ENCODE results near the gene RABEP1. TPM values are rescaled to one million over a fixed set of nuclear protein-coding genes. Genes with fewer than 3 reads are reported as not detected.
A peak's percentile ranks its signal among the peaks of the same experiment; 100 is the strongest.

Gene RABEP1
- total RNA-seq, 1 experiment from 2014 or later = 23.8 TPM

- H3K4me3 ChIP-seq (ENCODE audit: insufficient read depth, low read depth, low read length) = no peak overlapping the region
- no peaks in the 10 kb centered on the region for H3K27me3 ChIP-seq (ENCODE audit: control insufficient read depth, insufficient read depth, low read length)
- DNase-seq = no peak
- no peaks in the 10 kb centered on the region for H3K36me3 ChIP-seq (replicated peaks; ENCODE audit: control insufficient read depth, insufficient read depth, low read length)
Measured at GRCh38 chr17:5299383-5299782, 17.3 kb downstream of the RABEP1 start.

DNA sequence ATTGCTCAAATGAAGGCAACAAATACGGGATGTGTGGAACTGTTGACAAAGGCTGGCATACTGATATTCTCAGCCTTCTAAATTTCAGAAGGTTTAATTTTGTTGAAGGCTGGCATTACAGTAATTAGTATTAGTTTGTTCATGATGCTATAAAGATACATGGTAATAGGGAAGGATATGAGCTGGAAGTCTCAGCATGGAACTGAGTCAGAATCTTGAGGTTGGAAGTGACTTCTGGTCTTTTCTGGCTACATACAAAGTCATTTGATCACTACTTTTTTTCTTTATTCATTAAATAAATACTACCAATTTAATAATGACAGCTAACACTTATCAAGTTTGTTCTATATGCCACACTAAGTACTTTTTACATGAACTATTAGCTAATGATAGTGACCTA lies 22.6 kb downstream of the RABEP1 start:
- no peak for DNase-seq
- Histone ChIP-seq H3K36me3 (replicated peaks; ENCODE audit: control insufficient read depth, insufficient read depth, low read length) (no peaks in the 10 kb centered on the region), H3K4me3 (ENCODE audit: insufficient read depth, low read depth, low read length) (no peak overlapping the region), H3K27me3 (ENCODE audit: control insufficient read depth, insufficient read depth, low read length) (no peaks in the 10 kb centered on the region)

GRCh38 chr17:5309851-5310250 lies 27.8 kb downstream of the RABEP1 start:
- Histone ChIP-seq H3K27me3 (ENCODE audit: control insufficient read depth, insufficient read depth, low read length) (no peaks in the 10 kb centered on the region), H3K36me3 (replicated peaks; ENCODE audit: control insufficient read depth, insufficient read depth, low read length) (no peaks in the 10 kb centered on the region), H3K4me3 (ENCODE audit: insufficient read depth, low read depth, low read length) (no peak overlapping the region)
- DNase-seq = no peak

GRCh38 chr17:5325851-5326250 lies 43.8 kb downstream of the RABEP1 start:
- Histone ChIP-seq H3K27me3 (ENCODE audit: control insufficient read depth, insufficient read depth, low read length) (no peaks in the 10 kb centered on the region), H3K4me3 (ENCODE audit: insufficient read depth, low read depth, low read length) (no peak overlapping the region), H3K36me3 (replicated peaks; ENCODE audit: control insufficient read depth, insufficient read depth, low read length) (no peaks in the 10 kb centered on the region)
- DNase-seq = no peak

DNA sequence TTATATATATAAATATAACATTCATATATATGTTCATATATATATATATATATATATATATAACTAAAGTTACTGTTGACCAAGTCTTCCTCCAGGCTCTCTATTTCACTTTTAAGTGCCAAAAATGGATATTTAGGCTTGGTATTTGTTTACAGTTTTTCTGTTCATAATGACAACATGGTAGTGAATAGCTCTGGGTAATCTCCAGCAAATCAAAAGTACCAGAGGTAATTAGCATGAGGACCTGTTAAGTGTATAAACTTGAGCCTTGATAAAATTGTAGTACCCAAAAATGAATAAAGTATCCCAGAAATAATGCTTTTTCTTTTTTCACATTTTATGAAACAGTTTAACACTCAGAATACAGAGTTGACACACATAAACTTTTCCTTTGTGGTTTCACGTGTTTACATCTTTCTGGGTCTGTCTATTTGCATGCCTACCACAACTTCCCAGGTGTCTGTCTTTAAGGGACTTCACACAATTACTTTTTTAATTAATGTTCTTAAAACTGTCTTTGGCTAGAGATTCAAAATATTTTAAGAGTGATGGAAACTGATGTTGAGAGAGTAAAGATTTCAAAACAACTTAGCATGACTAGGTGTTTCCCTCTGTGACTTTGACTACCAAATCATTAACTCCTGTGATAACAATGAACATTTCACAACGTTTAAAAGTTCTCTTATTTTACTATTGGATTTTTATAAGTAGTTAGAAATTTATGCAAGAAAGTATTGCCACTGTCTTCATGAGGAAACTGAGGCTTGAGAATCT lies 47.9 kb downstream of the RABEP1 start:
- peaks cover 2% of the 10 kb centered on the region for H3K36me3 ChIP-seq (replicated peaks; ENCODE audit: control insufficient read depth, insufficient read depth, low read length)
- H3K27me3 ChIP-seq (ENCODE audit: control insufficient read depth, insufficient read depth, low read length) = no peaks in the 10 kb centered on the region
- H3K4me3 ChIP-seq (ENCODE audit: insufficient read depth, low read depth, low read length) = no peak overlapping the region
- no peak for DNase-seq

- Histone ChIP-seq H3K36me3 (replicated peaks; ENCODE audit: control insufficient read depth, insufficient read depth, low read length) (peaks cover 2% of the 10 kb centered on the region), H3K27me3 (ENCODE audit: control insufficient read depth, insufficient read depth, low read length) (no peaks in the 10 kb centered on the region), H3K4me3 (ENCODE audit: insufficient read depth, low read depth, low read length) (no peak overlapping the region)
- no peak for DNase-seq
Measured at GRCh38 chr17:5330981-5331380, 48.9 kb downstream of the RABEP1 start.

- no peak for DNase-seq
- Histone ChIP-seq H3K4me3 (ENCODE audit: insufficient read depth, low read depth, low read length) (no peak overlapping the region), H3K27me3 (ENCODE audit: control insufficient read depth, insufficient read depth, low read length) (no peaks in the 10 kb centered on the region), H3K36me3 (replicated peaks; ENCODE audit: control insufficient read depth, insufficient read depth, low read length) (peaks cover 2% of the 10 kb centered on the region)
Measured at GRCh38 chr17:5331506-5331905, 49.4 kb downstream of the RABEP1 start.

- no peak overlapping the region for H3K4me3 ChIP-seq (ENCODE audit: insufficient read depth, low read depth, low read length)
- DNase-seq = no peak
- H3K36me3 ChIP-seq (replicated peaks; ENCODE audit: control insufficient read depth, insufficient read depth, low read length) = peaks cover 2% of the 10 kb centered on the region; the same call in 1 of the 2 replicates
- H3K27me3 ChIP-seq (ENCODE audit: control insufficient read depth, insufficient read depth, low read length) = no peaks in the 10 kb centered on the region
Measured at GRCh38 chr17:5344914-5345313, 62.8 kb downstream of the RABEP1 start.

DNA sequence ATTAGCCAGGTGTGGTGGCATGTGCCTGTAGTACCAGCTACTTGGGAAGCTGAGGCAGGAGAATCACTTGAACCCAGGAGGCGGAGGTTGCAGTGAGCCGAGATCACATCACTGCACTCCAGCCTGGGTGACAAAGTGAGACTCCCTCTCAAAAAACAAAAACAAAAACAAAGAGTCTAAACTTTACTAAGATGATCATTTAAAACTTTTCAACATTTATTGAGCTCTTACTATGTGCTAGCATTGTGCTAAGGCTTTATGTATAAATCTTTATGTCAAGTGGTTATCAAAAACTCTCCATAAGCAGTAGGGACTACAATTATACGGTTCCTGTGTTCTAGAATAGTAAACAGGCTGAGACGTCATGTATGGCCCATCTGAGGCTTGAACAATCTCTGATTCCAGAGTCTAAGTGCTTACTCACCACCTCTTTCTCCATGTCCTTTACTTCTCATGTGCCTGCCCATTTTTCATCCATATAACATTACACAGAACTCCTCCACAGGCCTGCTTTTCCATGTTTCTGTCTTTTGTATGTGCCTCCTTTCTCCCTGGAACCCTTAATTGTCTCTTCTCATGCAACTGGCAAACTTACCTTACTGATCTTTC lies 70.7 kb downstream of the RABEP1 start:
- no peak overlapping the region for H3K4me3 ChIP-seq (ENCODE audit: insufficient read depth, low read depth, low read length)

GRCh38 chr17:5354310-5354709 lies 72.2 kb downstream of the RABEP1 start:
- Histone ChIP-seq H3K36me3 (replicated peaks; ENCODE audit: control insufficient read depth, insufficient read depth, low read length) (peaks cover 12% of the 10 kb centered on the region), H3K27me3 (ENCODE audit: control insufficient read depth, insufficient read depth, low read length) (no peaks in the 10 kb centered on the region), H3K4me3 (ENCODE audit: insufficient read depth, low read depth, low read length) (no peak overlapping the region)
- DNase-seq = no peak

More for the DNA sequence above, 70.7 kb downstream of the RABEP1 start:
- peaks cover 8% of the 10 kb centered on the region for H3K36me3 ChIP-seq (replicated peaks; ENCODE audit: control insufficient read depth, insufficient read depth, low read length)
- DNase-seq = no peak
- H3K27me3 ChIP-seq (ENCODE audit: control insufficient read depth, insufficient read depth, low read length) = no peaks in the 10 kb centered on the region

GRCh38 chr17:5354886-5355415 lies 72.9 kb downstream of the RABEP1 start:
- Histone ChIP-seq H3K4me3 (ENCODE audit: insufficient read depth, low read depth, low read length) (no peak overlapping the region), H3K36me3 (replicated peaks; ENCODE audit: control insufficient read depth, insufficient read depth, low read length) (peaks cover 12% of the 10 kb centered on the region), H3K27me3 (ENCODE audit: control insufficient read depth, insufficient read depth, low read length) (no peaks in the 10 kb centered on the region)
- DNase-seq = no peak

GRCh38 chr17:5355421-5356129 lies 73.5 kb downstream of the RABEP1 start:
- no peak overlapping the region for H3K4me3 ChIP-seq (ENCODE audit: insufficient read depth, low read depth, low read length)
- no peak for DNase-seq
- no peaks in the 10 kb centered on the region for H3K27me3 ChIP-seq (ENCODE audit: control insufficient read depth, insufficient read depth, low read length)
- peaks cover 12% of the 10 kb centered on the region for H3K36me3 ChIP-seq (replicated peaks; ENCODE audit: control insufficient read depth, insufficient read depth, low read length)

GRCh38 chr17:5361426-5361825 lies 79.3 kb downstream of the RABEP1 start:
- Histone ChIP-seq H3K27me3 (ENCODE audit: control insufficient read depth, insufficient read depth, low read length) (no peaks in the 10 kb centered on the region), H3K4me3 (ENCODE audit: insufficient read depth, low read depth, low read length) (no peak overlapping the region), H3K36me3 (replicated peaks; ENCODE audit: control insufficient read depth, insufficient read depth, low read length) (peaks cover 7% of the 10 kb centered on the region)
- DNase-seq = peak; percentile 47

DNA sequence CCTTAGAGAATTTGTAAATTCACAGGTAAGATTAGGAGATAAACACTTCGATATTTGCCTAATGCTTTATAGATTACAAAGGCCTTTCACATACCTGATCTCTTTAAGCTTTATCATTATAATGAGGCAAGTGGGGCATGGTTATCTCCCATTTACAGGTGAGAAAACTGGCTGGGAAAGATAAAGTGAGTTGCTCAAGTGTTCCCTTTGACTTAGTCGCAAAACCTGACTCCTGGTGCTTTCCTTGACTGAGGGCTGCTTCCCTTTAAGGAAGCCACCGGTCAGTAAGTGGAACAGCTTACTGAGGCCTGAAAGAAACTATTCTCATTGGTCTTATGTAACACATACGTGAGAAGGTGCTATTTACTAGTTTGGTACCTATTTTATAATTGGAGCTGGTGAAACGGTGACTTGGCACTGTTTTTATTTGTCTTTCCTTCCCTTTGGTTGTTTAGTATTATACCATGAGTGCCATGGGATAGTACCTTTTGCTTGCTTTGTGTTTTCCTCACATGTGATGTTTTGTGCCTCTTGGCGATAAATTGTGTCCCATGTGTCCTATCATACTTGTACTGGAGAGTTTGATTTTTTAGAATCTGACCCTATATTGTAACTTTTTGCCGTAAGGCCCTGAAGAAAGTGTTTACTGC lies 80.2 kb downstream of the RABEP1 start:
- DNase-seq = peak; percentile 44
- peaks cover 7% of the 10 kb centered on the region for H3K36me3 ChIP-seq (replicated peaks; ENCODE audit: control insufficient read depth, insufficient read depth, low read length)
- H3K27me3 ChIP-seq (ENCODE audit: control insufficient read depth, insufficient read depth, low read length) = no peaks in the 10 kb centered on the region
- no peak overlapping the region for H3K4me3 ChIP-seq (ENCODE audit: insufficient read depth, low read depth, low read length)

Measured in H7 (cell line).